D721Med (cell line): ENCODE measurements around the gene NFIA.

ENCODE experiments used
- DNase-seq: peaks from one replicate; pipeline ENCODE4 v3.0.0; 2011; ENCODE audit warnings: low spot score; ENCODE audit not compliant: insufficient read length
- FAIRE-seq: peaks from 2 replicates; lab custom pipeline; 2011; peaks lifted over from hg19 to GRCh38; lab: Jason Lieb, UNC
- CTCF ChIP-seq: IDR thresholded peaks from 2 replicates; pipeline ENCODE4 v1.5.1; 2012; ENCODE audit warnings: mild to moderate bottlenecking, control low read depth; ENCODE audit not compliant: insufficient read depth; ENCODE audit errors: missing control alignments

NFIA gene

DNA sequence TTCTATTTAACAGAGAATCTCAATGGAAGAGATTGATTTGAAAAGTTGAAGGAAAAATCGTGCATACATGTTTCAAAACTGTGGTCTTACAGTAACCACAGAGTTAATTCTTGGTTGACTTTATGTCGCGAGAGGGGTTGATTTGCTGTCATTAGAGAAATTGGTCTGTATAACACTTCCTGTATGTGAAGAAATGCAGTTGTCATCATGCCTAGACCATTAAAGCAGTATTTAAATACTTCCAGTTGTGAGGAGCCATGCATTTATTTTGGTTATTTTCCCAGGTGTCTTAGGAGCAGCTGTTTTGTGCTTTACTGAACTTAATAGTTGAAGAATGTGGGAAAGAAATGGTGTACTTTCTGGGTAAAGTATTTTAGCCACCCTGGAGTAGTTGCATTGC, 76.2 kb downstream of the NFIA start:
- no peak for TF ChIP-seq CTCF
- DNase-seq (no peak), FAIRE-seq (no peak)

- DNase-seq = no peak
- TF ChIP-seq CTCF = no peak
Observed at GRCh38 chr1:61160526-61160925, 78.2 kb downstream of the NFIA start.

DNA sequence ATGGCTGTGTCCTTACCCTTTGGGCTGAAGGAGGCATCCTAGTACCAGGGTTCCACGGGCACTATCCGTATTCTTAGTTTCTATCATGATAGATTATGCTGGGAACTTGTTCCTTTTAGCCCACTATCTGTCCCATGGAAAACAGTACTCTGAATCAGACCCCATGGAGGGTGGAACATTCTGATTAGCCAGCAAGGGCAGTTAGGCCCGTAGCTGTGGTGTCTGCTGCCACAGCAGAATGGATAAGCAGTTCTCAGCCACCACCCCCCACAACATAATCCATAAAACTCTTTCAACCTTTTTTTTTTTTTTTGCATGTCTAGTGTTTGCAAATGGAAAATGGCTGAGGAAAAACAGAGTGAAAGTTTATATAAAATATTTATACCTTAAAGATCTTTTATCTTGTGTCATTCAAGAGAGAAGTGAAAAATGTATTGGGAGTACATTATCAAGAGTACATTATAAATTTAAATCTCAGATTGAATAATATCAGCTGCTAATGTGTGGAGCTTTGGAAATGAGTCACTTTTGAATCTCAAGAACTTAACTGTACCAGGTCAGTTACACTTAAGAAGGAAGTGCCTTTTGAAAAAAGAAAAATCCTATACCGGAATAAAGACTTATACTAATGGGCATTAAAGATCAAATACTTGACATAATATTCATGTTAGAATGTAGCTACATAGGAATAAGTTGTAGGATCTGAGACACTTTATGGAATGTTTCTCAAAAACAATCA, 80.3 kb downstream of the NFIA start:
- TF ChIP-seq CTCF = no peak
- FAIRE-seq = no peak
- DNase-seq = no peak

More at GRCh38 chr1:61160526-61160925, 78.2 kb downstream of the NFIA start:
- no peak for FAIRE-seq

DNA sequence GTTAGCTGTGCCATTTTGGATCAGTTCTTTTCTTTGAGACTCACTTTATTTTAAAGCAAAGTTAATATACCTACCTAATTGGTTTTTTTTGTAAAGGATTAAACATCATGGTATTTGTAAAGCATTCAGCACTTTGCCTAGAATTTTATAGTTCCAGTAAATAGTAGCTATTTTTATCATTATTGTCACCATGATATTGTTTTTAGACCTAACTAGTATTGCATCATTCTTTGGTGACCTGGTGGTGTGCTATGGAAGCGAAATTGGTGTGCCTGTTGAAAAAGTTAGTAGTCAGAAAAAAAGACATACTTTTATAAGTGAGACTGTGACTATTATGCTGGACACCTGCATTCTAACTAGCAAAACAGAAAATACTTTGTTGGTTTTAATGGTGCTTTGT, 81.0 kb downstream of the NFIA start:
- FAIRE-seq = no peak
- TF ChIP-seq CTCF = no peak
- no peak for DNase-seq

GRCh38 chr1:61165402-61165801, 83.0 kb downstream of the NFIA start:
- no peak for TF ChIP-seq CTCF
- FAIRE-seq (no peak), DNase-seq (no peak)

DNA sequence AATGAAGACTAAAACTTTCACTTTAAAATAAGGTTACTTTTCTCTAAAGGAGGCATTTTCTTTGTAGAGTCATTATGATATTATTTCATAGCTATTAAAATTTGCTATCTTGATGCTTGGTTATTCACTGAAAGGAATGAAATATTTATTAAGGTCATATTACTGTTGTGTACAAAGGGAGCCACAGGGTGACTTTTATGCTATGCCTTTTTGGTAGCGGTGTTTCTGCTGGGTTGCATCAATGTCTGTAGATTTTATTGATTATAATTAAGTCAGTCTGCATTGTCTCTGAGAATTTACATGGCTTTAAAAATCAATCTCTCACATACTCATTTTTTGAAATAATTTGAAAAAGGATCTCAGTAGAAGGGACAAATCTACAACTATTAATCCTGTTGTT, 84.9 kb downstream of the NFIA start:
- DNase-seq (no peak), FAIRE-seq (no peak)
- no peak for TF ChIP-seq CTCF

GRCh38 chr1:61169045-61169444, 86.7 kb downstream of the NFIA start:
- no peak for TF ChIP-seq CTCF
- FAIRE-seq (no peak), DNase-seq (no peak)
